GM18870 (cell line): ENCODE data around the gene HDGFL2.

ENCODE experiments used
- ATAC-seq: cut with Tn5 transposase; IDR thresholded peaks from one replicate; pipeline ENCODE4 v1.9.1; 2021; ENCODE audit warnings: moderate library complexity; ENCODE audit not compliant: unreplicated experiment

HDGFL2 gene

DNA sequence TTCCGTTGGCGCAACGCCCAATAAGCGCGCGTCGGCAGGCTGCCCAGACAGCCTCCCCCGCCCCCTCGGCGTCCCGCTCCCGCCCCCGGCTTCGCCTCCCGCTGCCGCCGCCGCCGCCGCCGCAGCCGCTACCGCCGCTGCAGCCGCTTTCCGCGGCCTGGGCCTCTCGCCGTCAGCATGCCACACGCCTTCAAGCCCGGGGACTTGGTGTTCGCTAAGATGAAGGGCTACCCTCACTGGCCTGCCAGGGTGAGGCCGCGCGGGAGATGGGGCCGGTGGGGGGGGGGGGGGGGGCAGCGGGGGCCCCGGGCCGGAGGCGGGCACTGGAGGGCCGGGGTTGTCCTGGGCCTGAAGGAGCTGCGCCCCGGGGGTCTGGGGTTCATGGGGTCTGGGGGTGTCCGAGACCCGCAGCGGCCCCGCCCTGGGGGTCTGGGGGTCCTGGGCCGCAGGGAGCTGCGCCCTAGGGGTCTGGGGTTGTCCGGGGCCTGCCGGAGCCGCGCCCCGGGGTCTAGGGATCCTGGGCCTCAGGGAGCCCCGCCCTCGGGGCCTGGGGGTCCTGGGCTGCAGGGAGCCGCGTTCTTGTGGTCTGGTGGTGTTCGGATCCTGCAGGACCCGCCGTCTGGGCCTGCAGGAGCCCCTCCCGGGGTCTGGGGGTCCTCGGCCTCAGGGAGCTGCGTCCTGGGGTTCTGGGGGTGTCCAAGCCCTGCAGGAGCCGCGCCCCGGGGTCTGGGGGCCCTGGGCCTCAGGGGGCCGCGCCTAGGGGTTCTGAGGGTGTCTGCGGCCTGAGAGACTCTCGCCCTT is at the start of gene HDGFL2:
Gene HDGFL2 (plus strand): TSS at position 124 of the 801 bp plus-strand sequence. CDS start 54 bp downstream, at position 178.
- ATAC-seq, result no peak

DNA sequence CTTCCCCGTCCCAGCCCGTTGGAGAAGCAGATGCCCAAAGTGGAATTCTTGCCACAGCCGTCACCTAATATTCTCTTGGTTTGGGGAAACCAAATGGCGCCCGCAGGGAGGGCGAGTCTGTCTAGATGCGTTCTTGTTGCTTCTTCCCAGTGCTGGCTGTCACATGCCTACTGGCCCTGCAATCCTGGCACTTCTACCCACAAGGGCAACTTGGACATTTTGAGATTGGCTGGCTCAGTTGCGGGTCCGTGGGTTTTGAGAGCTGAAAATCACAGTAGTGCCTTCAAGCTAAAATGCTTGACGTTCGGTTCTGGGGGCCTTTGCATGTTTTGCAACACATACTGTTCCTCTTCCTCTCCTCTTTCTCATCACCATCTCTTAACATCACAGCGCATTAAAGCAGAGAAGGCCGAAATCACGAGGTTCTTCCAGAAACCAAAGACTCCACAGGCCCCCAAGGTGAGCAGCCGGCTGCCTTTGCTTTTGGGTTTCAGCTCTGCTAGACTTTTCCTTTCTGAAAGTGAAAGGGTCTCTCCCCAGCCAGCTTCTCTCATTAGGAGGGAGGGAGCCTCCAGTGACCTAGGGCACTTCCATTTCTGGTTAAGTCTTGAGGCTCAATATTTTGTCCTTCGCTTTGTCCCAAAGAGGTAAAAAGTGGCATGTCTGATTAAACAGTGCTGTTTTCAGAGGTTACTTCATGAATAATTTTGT is 48.5 kb upstream of the HDGFL2 start:
- ATAC-seq, result no peak

DNA sequence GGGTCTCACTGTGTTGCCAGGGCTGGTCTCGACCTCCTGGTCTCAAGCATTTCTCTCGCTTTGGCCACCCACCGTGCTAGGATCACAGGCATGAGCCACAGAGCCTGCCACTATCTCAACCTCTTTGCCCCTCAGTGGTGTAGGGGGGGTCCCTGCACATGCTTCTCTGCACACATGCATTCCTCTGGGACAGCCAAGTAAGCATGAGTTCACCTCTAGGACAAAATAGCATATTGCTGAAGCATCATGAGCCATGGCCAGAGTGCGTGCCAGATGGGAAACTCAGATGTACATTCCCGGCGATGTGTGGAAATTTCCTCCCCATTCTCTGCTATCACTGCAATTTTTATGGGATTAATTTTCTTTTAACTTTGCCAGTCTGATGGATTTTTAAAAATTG is 46.6 kb upstream of the HDGFL2 start:
- no peak for ATAC-seq

DNA sequence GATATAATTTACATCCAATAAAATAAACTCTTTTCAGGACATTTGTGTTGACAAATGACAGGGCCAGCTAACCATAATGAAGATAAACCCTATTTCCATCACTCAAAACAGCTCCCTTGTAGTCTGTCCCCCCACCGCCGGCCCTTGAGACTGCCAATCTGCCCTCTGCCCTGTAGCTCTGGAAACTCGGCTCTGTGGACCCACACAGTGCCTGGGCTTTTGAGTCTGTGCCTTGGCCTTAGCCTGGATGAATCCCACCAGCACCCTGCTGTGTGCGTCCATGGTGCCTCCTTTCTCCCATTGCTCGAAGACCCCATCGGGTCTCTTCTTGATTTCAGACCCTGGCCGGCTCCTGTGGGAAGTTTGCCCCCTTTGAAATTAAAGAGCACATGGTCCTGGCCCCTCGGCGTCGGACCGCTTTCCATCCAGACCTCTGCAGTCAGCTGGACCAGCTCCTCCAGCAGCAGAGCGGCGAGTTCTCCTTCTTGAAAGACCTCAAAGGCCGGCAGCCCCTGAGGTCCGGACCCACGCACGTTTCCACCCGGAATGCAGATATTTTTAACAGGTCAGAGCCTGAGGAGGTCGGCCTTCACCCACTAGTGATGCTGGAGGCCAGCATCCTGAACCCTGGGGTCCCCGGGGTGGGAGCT is 43.6 kb upstream of the HDGFL2 start:
- ATAC-seq, result no peak

DNA sequence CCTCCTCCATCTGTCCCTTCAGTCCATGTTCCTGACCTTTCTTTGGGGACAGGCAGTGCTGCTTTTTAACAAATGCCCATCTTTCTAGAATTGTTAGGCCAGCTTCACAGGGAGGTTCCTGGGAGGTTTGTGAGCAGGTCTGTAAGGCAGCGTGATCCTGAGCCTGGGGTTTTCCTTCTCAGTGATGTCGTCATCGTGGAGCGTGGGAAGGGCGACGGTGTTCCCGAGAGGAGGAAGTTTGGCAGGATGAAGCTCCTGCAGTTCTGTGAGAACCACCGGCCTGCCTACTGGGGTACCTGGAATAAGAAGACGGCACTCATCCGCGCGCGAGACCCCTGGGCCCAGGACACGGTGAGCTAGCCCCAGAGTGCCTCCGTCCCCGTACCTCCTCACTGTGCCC is 42.8 kb upstream of the HDGFL2 start:
- no peak for ATAC-seq

DNA sequence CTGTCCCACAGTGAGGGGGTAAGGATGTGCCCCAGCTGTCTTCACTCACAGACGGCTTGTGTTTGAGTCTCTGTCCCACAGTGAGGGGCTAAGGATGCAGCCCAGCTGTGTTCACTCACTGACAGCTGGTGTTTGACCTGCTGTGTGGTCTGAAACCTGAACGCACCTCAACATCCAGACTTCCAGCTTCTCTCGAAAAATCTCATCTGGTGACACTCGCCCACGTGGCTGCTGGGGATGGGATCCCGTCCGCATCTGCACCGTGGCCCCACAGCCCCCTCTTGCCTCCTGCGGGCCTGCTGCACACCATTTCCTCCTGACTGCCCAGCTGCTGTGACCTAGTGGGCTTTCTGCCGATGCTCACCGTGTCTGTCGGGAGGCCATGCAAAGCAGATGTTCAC is 42.3 kb upstream of the HDGFL2 start:
- ATAC-seq, result no peak

DNA sequence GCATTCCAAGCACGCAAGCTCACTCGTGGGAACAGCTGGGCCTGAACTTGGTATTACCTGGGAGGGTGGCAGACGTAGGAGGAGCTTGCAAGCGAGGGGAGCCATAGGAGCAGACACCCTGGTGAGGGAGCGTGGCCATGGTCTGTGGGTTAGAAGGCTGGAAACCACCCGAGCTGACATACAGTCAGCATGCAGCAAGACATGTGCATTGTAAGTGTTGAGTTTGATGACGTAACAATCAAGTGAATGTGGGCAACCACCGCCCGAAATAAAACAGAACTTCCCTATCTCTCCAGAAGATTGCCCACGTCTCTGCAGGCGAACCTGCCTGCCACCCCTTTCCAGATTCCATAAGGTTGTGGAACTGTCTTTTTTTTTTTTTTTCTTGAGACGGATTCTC is 41.3 kb upstream of the HDGFL2 start:
- no peak for ATAC-seq

DNA sequence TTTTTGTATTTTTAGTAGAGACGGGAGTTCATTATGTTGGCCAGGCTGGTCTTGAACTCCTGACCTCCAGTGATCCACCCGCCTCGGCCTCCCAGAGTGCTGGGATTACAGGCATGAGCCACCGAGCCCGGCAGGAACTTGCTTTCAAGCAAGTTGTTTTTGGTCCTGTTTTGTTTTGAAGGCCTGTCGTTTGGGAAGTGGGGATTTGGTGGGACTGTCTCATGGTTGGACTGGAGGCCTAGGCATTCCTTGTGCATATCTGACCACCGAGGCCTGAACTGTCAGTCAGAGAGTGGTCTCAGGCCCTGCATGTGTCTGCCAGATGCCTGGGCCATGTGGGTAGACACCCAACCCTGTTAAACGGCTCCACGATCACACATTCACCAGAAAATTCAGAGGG is 40.8 kb upstream of the HDGFL2 start:
- no peak for ATAC-seq

DNA sequence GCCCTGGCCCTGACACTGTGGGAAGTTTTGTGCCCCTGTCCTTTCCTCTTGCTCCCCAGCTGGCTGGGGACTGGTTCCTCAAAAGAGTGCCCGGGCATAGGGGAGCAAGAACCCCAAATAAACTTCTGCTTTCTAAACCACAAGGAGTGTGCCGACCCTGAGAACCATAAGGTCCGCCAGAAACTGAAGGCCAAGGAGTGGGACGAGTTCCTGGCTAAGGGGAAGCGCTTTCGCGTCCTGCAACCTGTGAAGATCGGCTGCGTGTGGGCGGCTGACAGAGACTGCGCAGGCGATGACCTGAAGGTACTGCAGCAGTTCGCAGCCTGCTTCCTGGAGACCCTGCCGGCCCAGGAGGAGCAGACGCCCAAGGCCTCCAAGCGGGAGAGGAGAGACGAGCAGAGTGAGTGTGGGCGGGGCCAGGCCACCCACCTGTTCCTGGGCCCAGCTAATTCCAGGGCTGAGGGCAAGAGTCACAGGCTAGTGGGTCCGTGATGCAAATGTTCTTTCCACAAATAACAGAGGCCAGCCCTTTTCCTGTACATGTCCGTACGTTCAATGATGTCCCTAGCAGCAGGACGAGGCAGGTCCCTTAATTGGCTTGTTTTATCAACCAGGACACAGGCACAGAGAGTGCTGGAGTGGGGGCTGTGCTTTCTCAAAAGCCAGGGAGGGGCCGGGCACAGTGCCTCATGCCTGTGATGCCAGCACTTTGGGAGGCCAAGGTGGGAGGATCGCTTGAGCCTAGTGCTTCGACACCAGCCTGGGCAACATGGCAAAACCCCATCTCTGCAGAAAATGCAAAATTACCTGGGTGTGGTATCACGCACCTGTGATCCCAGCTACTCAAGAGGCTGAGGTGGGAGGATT is 40.1 kb upstream of the HDGFL2 start:
- no peak for ATAC-seq

DNA sequence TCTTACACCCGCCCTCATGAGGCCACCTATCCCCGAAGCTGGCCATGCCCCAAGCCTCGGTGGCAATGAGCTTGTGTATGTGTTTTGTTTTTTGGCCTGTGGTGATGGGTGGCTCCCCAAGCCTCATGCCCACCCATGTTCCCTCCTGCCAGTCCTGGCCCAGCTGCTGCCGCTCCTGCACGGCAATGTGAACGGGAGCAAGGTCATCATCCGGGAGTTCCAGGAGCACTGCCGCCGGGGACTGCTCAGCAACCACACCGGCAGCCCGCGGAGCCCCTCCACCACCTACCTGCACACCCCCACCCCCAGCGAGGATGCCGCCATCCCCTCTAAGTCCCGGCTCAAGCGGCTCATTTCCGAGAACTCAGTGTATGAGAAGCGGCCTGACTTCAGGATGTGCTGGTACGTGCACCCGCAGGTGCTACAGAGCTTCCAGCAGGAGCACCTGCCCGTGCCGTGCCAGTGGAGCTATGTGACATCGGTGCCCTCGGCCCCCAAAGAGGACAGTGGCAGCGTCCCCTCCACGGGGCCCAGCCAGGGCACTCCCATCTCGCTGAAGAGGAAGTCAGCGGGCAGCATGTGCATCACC is 39.1 kb upstream of the HDGFL2 start:
- ATAC-seq, result no peak

DNA sequence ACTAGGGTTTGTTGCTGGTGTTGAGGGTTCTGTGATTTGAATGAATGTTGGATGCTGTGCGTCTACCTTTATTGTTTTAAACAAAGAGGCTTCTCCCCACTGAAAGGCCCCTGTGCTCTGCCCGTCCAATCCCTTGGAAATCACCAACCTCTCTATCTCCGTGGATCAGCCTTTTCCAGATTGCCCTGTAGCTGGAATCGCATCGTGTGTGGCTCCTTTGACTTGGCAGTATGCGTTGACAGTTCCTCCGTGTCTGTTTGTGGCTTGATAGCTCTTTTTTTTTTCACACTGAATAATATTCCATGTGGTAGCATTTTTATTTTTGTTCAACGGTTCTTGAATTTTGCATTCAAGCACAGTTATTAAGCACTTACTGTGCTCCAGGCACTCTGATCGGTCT is 37.7 kb upstream of the HDGFL2 start:
- no peak for ATAC-seq

DNA sequence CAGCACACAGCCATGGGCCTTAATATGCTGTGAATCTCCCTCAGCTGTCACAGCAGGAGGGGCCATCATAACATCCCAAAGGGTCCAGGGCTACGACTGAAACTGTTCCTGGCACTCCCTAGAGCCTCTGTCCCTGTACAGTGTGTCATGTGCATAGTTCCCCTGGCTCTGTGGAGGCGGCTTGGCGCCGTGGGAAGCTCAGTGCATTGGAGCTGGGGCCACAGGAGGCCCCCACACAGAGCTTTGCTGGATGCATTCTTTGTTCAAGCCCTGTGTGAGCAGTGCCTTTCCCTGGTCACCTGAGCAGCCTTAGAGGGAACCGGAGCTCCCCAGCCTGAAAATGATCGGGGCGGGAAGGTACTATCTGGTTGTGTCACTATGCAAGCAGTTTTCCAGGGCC is 35.9 kb upstream of the HDGFL2 start:
- ATAC-seq, result no peak

DNA sequence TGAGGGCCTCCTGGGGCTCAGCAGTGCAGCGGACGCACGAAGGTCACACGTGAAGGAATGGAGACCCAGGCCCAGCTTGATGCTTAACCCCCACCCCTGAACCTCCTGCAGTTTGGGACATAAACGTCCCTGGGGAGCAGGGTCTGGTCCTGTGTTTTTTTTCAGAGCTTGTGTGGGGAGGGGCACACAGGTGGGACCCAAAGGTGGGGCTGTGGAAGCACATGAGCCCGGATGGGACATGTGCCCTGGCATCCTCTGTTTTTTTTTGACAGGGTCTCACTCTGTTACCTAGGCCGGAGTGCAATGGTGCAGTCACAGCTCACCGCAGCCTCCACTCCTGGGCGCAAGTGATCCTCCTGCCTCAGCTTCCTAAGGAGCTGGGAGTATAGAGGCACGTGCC is 35.0 kb upstream of the HDGFL2 start:
- no peak for ATAC-seq

DNA sequence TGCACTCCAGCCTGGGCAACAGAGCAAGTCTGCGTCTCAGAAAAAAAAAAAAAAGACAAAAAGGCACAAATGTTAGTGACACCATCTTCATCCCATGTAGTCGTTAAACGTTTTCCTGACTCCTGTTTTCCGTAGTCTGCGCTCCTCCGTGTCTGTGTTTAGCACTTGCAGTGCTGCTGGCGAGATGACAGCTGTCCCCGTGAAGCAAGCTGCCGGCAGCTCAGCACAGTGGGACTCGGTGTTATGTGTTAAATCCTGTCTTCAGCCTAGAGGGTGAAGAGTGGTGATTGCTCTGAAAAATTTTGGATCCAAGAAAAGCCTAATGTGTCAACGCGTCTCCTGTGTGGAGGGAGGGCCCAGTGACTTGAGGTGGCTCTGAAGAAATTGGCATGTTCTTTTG is 32.9 kb upstream of the HDGFL2 start:
- ATAC-seq, result no peak

DNA sequence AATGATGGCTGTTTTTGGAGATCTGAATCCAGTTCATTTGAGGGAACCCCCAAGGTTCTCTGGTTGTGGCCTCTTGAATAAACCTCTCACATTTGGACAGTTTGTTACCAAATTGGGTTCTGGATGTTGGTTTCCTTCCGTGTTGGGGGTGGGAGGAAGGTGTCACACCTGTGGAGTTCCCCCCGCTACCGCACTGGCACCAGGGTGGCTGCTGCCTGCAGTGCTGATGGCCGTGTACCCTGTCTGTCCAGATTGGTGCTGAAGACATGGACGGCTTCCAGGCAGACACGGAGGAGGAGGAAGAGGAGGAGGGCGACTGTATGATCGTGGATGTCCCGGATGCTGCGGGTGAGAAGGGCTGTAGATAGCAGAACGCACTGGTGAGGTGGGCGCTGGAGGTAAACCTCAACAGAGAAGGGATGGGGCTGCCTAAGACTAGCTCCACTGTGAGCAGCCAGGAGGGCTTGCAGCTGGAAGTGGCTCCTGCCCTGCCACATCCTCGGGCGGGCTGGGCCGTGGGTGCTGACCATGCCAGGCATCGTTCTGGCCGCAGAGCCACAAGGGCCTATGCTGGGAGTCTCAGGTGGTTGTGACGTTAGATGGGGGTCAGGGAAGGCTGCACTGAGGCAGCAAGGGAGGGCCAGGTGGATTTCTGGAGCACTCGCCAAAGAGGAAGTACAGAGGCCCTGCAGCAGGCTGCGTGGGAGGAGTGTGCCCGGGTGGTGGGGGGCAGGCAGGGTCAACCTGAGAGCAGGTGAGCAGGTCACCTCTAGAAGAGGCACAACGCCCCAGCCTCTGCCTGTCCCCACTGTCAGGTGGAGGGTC is 29.9 kb upstream of the HDGFL2 start:
- no peak for ATAC-seq

DNA sequence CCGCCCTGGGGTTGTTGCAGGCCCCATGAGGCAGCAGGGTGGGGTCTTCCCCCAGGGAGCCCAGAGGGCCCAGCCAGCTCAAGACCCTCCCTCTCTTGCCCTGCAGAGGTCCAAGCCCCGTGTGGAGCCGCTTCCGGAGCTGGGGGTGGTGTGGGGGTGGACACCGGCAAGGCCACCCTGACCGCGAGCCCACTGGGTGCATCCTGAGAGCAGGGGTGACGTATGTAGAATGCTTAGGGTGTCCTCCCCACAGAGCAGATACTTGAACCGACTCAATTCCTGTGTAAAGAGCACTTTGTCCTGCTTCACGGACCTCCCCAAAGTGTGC is 29.3 kb upstream of the HDGFL2 start:
- ATAC-seq, result no peak

DNA sequence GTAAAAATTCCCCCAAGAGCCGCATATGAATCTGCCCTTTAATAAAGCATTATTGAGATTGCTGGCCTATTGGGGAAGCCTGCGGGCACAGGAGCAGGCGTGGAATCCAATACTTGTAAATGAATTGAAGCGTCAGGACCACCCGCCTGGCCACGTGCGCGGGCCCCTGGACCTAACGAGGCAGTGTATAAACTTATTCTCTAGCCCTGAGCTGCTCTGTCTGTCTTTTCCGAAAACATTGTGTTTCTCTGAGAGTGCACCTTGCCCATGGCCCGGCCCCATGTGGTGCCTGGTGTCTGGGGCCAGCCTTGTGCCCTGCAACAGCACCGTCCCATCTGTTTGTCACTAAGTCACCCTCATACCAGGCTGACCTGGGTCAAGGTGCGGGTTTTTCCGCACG is 28.9 kb upstream of the HDGFL2 start:
- no peak for ATAC-seq

DNA sequence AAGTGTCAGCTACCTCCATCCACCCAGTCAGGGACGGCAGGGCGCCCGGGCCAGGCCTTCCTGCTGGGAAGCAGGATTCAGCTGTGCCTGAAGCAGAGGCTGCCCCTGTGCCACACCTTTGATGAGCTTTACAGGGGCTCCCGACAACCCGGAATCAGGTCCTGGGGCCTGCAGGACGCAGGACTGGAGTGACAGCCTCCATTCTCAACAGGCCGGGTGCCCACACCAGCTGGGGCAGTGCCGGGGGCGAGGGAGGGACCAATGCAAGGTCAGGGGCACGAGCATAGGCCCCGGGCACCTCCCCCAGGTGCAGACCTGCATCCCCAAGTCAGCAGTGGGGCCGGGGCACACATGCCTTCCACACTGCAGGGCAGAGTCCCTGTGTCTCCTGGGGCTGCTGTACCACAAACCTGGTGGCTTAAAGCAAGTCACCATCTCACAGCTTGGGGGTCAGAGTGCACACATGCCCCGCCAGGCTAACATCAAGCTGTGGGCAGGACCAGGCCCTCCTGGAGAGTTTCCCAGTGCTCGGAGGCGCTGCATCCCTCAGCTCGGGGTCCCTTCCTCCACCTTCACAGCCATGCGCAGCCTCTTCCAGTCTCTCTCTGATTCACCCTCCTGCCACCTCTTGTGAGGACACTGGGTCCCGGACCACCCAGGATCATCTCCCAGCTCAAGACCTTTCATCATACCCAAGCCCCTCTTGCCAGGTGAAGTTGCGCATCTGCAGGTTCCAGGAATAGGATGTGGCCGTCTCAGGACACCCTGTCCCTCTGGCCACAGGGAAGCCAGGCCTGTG is 27.9 kb upstream of the HDGFL2 start:
- no peak for ATAC-seq
